GM18505 (cell line): ENCODE results near the gene MMP24OS.
"Not testable (repeated sequence)": the region's sequence is repeated elsewhere in the genome, so short reads cannot be mapped to it uniquely, and the experiment has no call there.

ENCODE experiments used
- ATAC-seq: cut with Tn5 transposase; IDR thresholded peaks from one replicate; pipeline ENCODE4 v1.9.1; 2021; ENCODE audit not compliant: unreplicated experiment
- POLR2A ChIP-seq: IDR thresholded peaks from 4 replicates; pipeline ENCODE4 v1.6.1; 2011; ENCODE audit warnings: borderline replicate concordance; ENCODE audit not compliant: insufficient read depth, insufficient read length; ENCODE audit errors: extremely low read depth

MMP24OS gene

GRCh38 chr20:35270021-35270902, 7.7 kb downstream of the MMP24OS start:
- no peak for ATAC-seq
- no peak for TF ChIP-seq POLR2A

GRCh38 chr20:35269055-35269781, 8.7 kb downstream of the MMP24OS start:
- ATAC-seq = no peak
- no peak for TF ChIP-seq POLR2A

- no peak for ATAC-seq
- no peak for TF ChIP-seq POLR2A
These were observed 10.8 kb downstream of the MMP24OS start for GRCh38 chr20:35267092-35267491.

DNA sequence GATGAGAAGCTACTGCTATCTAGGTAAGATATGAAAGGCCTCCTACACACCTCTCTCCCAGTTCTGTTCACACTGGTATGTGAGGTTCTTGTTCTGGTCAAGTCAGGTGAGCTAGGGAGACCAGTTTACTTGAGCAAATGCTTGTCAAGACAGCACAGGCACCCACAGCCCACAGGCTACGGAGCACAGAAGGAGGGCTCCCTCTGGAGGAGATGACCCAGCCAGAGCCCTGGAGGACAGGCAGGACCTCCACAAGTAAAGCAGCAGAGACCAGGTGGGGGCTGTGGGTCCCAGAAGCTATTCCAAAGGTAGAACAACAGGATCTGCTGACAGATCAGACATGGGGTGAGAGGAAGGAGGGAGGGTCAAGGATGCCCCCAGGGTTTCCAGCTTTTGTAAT, 13.2 kb downstream of the MMP24OS start:
- TF ChIP-seq POLR2A = no peak
- no peak for ATAC-seq

DNA sequence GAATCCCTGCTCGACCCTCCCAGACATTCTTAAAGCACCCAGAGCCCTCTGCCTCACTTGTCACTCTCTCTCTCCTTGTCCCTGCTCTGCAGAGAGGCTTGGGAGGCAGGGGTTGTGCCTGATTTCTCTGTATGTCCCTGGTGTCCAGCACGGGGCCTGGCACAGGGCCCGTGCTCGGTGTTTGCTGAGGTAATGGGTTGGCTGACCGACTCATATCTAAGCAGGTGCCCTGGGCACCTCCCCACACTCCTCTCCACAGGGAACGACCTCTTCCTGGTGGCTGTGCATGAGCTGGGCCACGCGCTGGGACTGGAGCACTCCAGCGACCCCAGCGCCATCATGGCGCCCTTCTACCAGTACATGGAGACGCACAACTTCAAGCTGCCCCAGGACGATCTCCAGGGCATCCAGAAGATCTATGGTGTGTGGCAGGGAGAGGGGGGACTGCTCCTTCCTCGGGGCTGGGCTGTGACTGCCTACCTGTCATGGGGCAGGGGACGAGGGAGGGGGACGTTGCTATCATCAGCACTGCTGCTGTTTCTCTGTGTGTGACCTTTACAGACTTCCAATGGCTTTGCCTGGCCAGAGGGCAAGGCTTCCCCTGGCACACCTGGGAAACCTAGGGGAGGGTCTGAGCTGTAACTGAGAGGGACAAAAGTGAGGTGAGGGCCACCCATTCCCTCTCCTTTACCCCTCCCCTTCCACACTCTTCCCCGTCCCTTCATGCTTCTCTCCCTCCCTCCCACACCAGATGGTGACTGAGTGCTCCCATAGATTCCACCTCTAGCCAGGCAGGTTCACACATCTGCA, 14.2 kb downstream of the MMP24OS start:
- ATAC-seq = no peak
- TF ChIP-seq POLR2A = no peak

DNA sequence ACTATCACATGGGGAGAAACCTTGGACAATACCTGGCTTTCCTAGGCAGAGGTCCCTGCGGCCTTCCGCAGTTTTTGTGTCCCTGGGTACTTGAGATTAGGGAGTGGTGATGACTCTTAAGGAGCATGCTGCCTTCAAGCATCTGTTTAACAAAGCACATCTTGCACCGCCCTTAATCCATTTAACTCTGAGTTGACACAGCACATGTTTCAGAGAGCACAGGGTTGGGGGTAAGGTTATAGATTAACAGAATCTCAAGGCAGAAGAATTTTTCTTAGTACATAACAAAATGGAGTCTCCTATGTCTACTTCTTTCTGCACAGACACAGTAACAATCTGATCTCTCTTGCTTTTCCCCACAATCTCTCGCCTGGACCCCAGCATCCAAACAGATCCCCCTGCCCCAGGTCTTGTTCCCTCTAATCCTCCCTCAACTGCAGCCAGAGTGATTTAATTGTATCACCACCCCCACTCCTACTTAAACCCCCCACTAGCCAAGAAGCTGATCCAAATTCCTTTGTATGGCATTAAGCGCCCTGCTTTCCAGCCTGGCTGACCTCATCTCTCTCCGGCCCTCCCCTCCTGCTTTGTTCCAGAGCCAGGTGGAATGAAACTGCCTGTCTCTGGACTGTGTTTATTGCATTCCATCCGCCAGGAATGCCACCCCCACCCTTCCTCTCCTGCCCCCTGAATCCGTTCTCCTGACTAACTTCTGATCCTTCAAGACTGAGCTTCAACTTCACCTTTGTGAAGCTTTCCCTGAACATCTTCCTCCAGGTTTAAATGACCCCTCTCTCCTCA, 15.0 kb downstream of the MMP24OS start:
- not testable (repeated sequence) for ATAC-seq

GRCh38 chr20:35262321-35262720, 15.6 kb downstream of the MMP24OS start:
- ATAC-seq = not testable (repeated sequence)

- ATAC-seq = no peak
- TF ChIP-seq POLR2A = no peak
These were observed 17.5 kb downstream of the MMP24OS start for GRCh38 chr20:35260426-35260825.

- TF ChIP-seq POLR2A = no peak
- no peak for ATAC-seq
These were observed 20.6 kb downstream of the MMP24OS start for GRCh38 chr20:35257175-35257909.

DNA sequence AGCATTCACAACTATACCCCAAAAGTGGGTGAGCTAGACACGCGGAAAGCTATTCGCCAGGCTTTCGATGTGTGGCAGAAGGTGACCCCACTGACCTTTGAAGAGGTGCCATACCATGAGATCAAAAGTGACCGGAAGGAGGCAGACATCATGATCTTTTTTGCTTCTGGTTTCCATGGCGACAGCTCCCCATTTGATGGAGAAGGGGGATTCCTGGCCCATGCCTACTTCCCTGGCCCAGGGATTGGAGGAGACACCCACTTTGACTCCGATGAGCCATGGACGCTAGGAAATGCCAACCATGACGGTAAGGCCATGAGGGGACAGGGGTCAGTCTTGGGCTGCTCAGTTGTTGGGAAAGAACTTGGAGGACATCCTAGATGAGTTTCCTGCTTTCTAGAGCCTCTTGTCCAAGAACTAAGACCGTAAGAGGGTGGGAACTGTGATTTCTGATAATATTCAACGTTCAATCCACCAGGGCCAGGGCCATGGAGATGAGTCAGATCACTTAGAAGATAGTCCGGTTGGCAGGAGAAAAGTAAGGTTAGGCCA, 23.4 kb downstream of the MMP24OS start:
- TF ChIP-seq POLR2A = no peak
- no peak for ATAC-seq

GRCh38 chr20:35253010-35253409, 24.9 kb downstream of the MMP24OS start:
- no peak for ATAC-seq
- TF ChIP-seq POLR2A = no peak

DNA sequence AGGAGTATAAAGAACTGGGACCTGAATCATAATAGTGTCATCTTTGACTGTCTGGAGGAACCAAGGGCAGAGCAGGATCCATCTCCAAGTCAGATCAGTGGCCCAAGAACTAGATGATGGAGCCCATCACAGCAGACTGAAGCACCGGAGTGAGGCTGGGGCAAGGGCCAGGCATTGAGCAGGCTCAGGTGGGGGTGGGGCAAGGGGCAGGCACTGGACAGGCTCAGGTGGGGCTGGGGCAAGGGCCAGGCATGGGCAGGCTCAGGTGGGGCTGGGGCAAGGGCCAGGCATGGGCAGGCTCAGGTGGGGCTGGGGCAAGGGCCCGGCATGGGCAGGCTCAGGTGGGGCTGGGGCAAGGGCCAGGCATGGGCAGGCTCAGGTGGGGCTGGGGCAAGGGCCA, 25.3 kb downstream of the MMP24OS start:
- not testable (repeated sequence) for ATAC-seq
